Activated CD8-positive, alpha-beta memory T cell treated with anti-CD3 and anti-CD28 coated beads, Interleukin-2, amount 50 U/mL, for 48 hours (primary cell): ENCODE results near the gene VPS18.
A peak's percentile ranks its signal among the peaks of the same experiment; 100 is the strongest.

Source experiments
- DNase-seq: peaks from one replicate; pipeline ENCODE4 v3.0.0-alpha.2; 2020

Gene VPS18

GRCh38 chr15:40938536-40938870 is 44.3 kb downstream of the VPS18 start:
- DNase-seq, result no peak

- DNase-seq, result no peak
These were observed 46.1 kb downstream of the VPS18 start for GRCh38 chr15:40940296-40940801.

- DNase-seq, result no peak
These were observed 46.8 kb downstream of the VPS18 start for GRCh38 chr15:40941068-40941527.

GRCh38 chr15:40941528-40942336 is 47.5 kb downstream of the VPS18 start:
- peak; percentile 86 for DNase-seq

GRCh38 chr15:40942337-40942854 is 48.1 kb downstream of the VPS18 start:
- DNase-seq, result no peak

- no peak for DNase-seq
These were observed 48.6 kb downstream of the VPS18 start for GRCh38 chr15:40942878-40943277.

- no peak for DNase-seq
These were observed 49.6 kb downstream of the VPS18 start for GRCh38 chr15:40943764-40944365.

- DNase-seq, result no peak
These were observed 50.5 kb downstream of the VPS18 start for GRCh38 chr15:40944510-40945296.

- DNase-seq, result no peak
These were observed 54.6 kb downstream of the VPS18 start for GRCh38 chr15:40948706-40949473.

GRCh38 chr15:40949756-40950207 is 55.5 kb downstream of the VPS18 start:
- DNase-seq, result no peak

- DNase-seq, result no peak
These were observed 57.5 kb downstream of the VPS18 start for GRCh38 chr15:40951764-40952163.

- no peak for DNase-seq
These were observed 58.2 kb downstream of the VPS18 start for GRCh38 chr15:40952301-40952900.

- DNase-seq, result peak; percentile 98
These were observed 58.9 kb downstream of the VPS18 start, which contains the start of gene CHAC1 for GRCh38 chr15:40952901-40953712. CHAC1 (plus strand) TSS chr15:40953471; CDS start chr15:40953584, 113 bp downstream.
